K562 (cell line): ENCODE measurements around the gene GP1BB. TPM values are rescaled to one million over a fixed set of nuclear protein-coding genes. Genes with fewer than 3 reads are reported as not detected.
A peak's percentile ranks its signal among the peaks of the same experiment; 100 is the strongest.

Experiments
- ATAC-seq: fragments of 200-7000 bp; cut with Tn5 transposase; 3 replicates; pipeline ENCODE4 v1.9.1; 2020; ENCODE audit warnings: moderate library complexity
- BruUV-seq: library from RNA; stranded (reverse); fragments of 400-500 nt; replicated peaks from 2 replicates; lab custom pipeline; 2021; lab: Mats Ljungman, UMichigan
- CTCF ChIA-PET: fragments of 300-600 bp; formaldehyde crosslinking; extraction: SDS; loops from one replicate; lab custom pipeline; 2021; ENCODE audit warnings: low intra/inter-chr PET ratio; lab: Yijun Ruan, JAX
- POLR2A ChIA-PET: fragments of 300-600, 350-650 bp; sonication (Branson Sonifier 250); formaldehyde crosslinking; extraction: SDS; loops from one replicate; lab custom pipeline; 2021; ENCODE audit warnings: antibody characterized with exemption, inconsistent platforms; lab: Yijun Ruan, JAX
- DNase-seq, 4 experiments: peaks; one replicate each; pipeline versions ENCODE4 v3.0.0 to v3.0.0-alpha.2; 2011 to 2018; ENCODE audit warnings: low spot score in 3 of 4, mixed read lengths in 3 of 4; ENCODE audit errors: extremely low read depth in 1 of 4
- FAIRE-seq: peaks from 2 replicates; lab custom pipeline; 2011; peaks lifted over from hg19 to GRCh38; lab: Jason Lieb, UNC
- H2AFZ ChIP-seq: 2 replicates; pipeline ENCODE4 v1.6.0; 2011; ENCODE audit warnings: low read depth, low read length, control low read depth, inconsistent platforms
- H3K27ac ChIP-seq: fragments of 200-600 bp; 3 replicates; pipeline ENCODE4 v1.8.0; 2011; ENCODE audit warnings: low read depth, mild to moderate bottlenecking, control low read depth, inconsistent platforms, low read length, moderate library complexity, mixed read lengths; ENCODE audit errors: extremely low read depth
- H3K27me3 ChIP-seq, 2 experiments: fragments of 300-600 bp in 1 of 2; 2 replicates in 1 of 2; 3 replicates in 1 of 2; pipeline versions ENCODE4 v1.6.0 to v1.8.0; 2011; ENCODE audit warnings: inconsistent platforms in 2 of 2, low read length in 2 of 2, mild to moderate bottlenecking in 1 of 2, mixed read lengths in 1 of 2, moderate library complexity in 1 of 2; ENCODE audit not compliant: control insufficient read depth in 2 of 2, insufficient read depth in 2 of 2
- H3K36me3 ChIP-seq: fragments of 300-600 bp; 3 replicates; pipeline ENCODE4 v1.8.0; 2011; ENCODE audit warnings: mild to moderate bottlenecking, low read length, inconsistent platforms; ENCODE audit not compliant: control insufficient read depth, insufficient read depth
- H3K4me1 ChIP-seq, 2 experiments: fragments of 200-600 bp in 1 of 2; replicated peaks in 1 of 2; 2 replicates in 1 of 2; 3 replicates in 1 of 2; pipeline versions ENCODE4 v1.5.1 to v1.8.0; 2011; ENCODE audit warnings: inconsistent platforms in 2 of 2, low read length in 2 of 2, mild to moderate bottlenecking in 1 of 2, mixed read lengths in 1 of 2, moderate library complexity in 1 of 2; ENCODE audit not compliant: control insufficient read depth in 2 of 2, insufficient read depth in 2 of 2
- H3K4me2 ChIP-seq: 2 replicates; pipeline ENCODE4 v1.6.1; 2011; ENCODE audit warnings: low read length, control low read depth, inconsistent platforms, mixed read lengths; ENCODE audit not compliant: insufficient read depth
- H3K4me3 ChIP-seq: fragments of 200-600 bp; sonication (generic), shearing (Covaris generic); 2 replicates; pipeline ENCODE4 v1.5.1; 2016; ENCODE audit warnings: control low read depth, inconsistent platforms
- H3K79me2 ChIP-seq: fragments of 200-600 bp; 3 replicates; pipeline ENCODE4 v1.8.0; 2011; ENCODE audit warnings: low read length, inconsistent platforms; ENCODE audit not compliant: control insufficient read depth, insufficient read depth
- H3K9ac ChIP-seq, 2 experiments: 2 replicates each; pipeline versions ENCODE4 v1.6.0 to v1.6.1; 2011; ENCODE audit warnings: low read depth in 2 of 2, low read length in 2 of 2, control low read depth in 1 of 2, inconsistent platforms in 1 of 2, mild to moderate bottlenecking in 1 of 2, mixed read lengths in 1 of 2; ENCODE audit not compliant: insufficient read depth in 1 of 2
- H3K9me1 ChIP-seq: one replicate; pipeline ENCODE4 v1.6.0; 2011; ENCODE audit warnings: inconsistent platforms, mild to moderate bottlenecking, low read length, moderate library complexity; ENCODE audit not compliant: control insufficient read depth, insufficient read depth
- H3K9me3 ChIP-seq: replicated peaks from 2 replicates; pipeline ENCODE4 v1.5.1; 2011; ENCODE audit warnings: low read depth, low read length, inconsistent platforms; ENCODE audit not compliant: control insufficient read depth, insufficient read depth
- H4K20me1 ChIP-seq: replicated peaks from 2 replicates; pipeline ENCODE4 v1.6.1; 2011; ENCODE audit warnings: low read length, inconsistent platforms, mixed read lengths; ENCODE audit not compliant: control insufficient read depth, insufficient read depth
- CBX2 ChIP-seq: fragments of 200-600 bp; sonication (generic); IDR thresholded peaks from one replicate; pipeline ENCODE4 v1.6.1; 2012; ENCODE audit warnings: mild to moderate bottlenecking, low read length, inconsistent platforms; ENCODE audit not compliant: insufficient read depth, poor library complexity, severe bottlenecking
- CREBBP ChIP-seq: IDR thresholded peaks from one replicate; pipeline ENCODE4 v1.6.1; 2012; ENCODE audit warnings: low read depth, mild to moderate bottlenecking, control low read depth, inconsistent platforms, low read length
- DACH1 ChIP-seq: fragments of 450-650 bp; IDR thresholded peaks from 2 replicates; pipeline ENCODE4 v1.6.1; 2018; ENCODE audit not compliant: partially characterized antibody
- DDX20 ChIP-seq: fragments of 450-650 bp; IDR thresholded peaks from 2 replicates; pipeline ENCODE4 v1.6.1; 2016; ENCODE audit warnings: missing genetic modification characterization, low read depth, mild to moderate bottlenecking, missing compliant biosample characterization, moderate library complexity
- FOXA3 ChIP-seq, 2 experiments: fragments of 450-650 bp in 1 of 2; sonication (generic) in 1 of 2; formaldehyde crosslinking; IDR thresholded peaks in 1 of 2; conservative IDR thresholded peaks in 1 of 2; 2 replicates each; pipeline versions ENCODE4 v1.4.0 to v1.8.0; 2020 to 2022; ENCODE audit warnings: mild to moderate bottlenecking in 2 of 2, missing genetic modification reagents in 1 of 2
- GABPB2 ChIP-seq: fragments of 250-450 bp; sonication (Bioruptor Pico); conservative IDR thresholded peaks from 2 replicates; pipeline ENCODE4 v1.5.1; 2021; ENCODE audit warnings: mild to moderate bottlenecking
- GMEB1 ChIP-seq: fragments of 250-450 bp; sonication (Bioruptor Pico); IDR thresholded peaks from 2 replicates; pipeline ENCODE4 v1.4.0; 2020; ENCODE audit warnings: mild to moderate bottlenecking
- HDAC2 ChIP-seq: fragments of 450-650 bp; IDR thresholded peaks from 2 replicates; pipeline ENCODE4 v1.6.1; 2016; ENCODE audit warnings: mild to moderate bottlenecking
- KDM1A ChIP-seq, 2 experiments: fragments of 450-650 bp; IDR thresholded peaks; 2 replicates each; pipeline ENCODE4 v1.6.1; 2016; ENCODE audit warnings: mild to moderate bottlenecking in 2 of 2
- MBD2 ChIP-seq: sonication (generic); IDR thresholded peaks from 2 replicates; pipeline ENCODE4 v1.6.1; 2016; ENCODE audit warnings: low read depth, borderline replicate concordance
- MTA3 ChIP-seq: fragments of 450-650 bp; formaldehyde crosslinking; IDR thresholded peaks from 2 replicates; pipeline ENCODE4 v1.6.1; 2017; ENCODE audit warnings: mild to moderate bottlenecking, borderline replicate concordance
- MTF1 ChIP-seq: fragments of 250-450 bp; sonication (Bioruptor Pico); IDR thresholded peaks from 2 replicates; pipeline ENCODE4 v1.9.0; 2021; ENCODE audit warnings: moderate library complexity, mild to moderate bottlenecking, inconsistent platforms, borderline replicate concordance
- NR4A1 ChIP-seq, 2 experiments: fragments of 250-450 bp in 1 of 2; fragments of 450-650 bp in 1 of 2; sonication (Bioruptor Pico) in 1 of 2; IDR thresholded peaks; 2 replicates each; pipeline versions ENCODE4 v1.4.0 to v1.6.1; 2016 to 2020; ENCODE audit warnings: mild to moderate bottlenecking in 2 of 2, missing compliant biosample characterization in 1 of 2, missing genetic modification characterization in 1 of 2, moderate library complexity in 1 of 2
- ZNF316 ChIP-seq: fragments of 450-650 bp; IDR thresholded peaks from 2 replicates; pipeline ENCODE4 v1.6.1; 2016
- WGBS: fragments of 100-300 bp; shearing (Covaris generic); methylation state at CpG from one replicate; pipeline ENCODE4 v1.1.6; 2016; ENCODE audit warnings: low coverage, mixed read lengths; ENCODE audit not compliant: insufficient coverage; ENCODE audit errors: missing lambda C conversion rate; 5-methylcytosine and 5-hydroxymethylcytosine counted together
- in situ Hi-C: fragments of 300-500 bp; cut with MboI; formaldehyde crosslinking; loops from 4 replicates; pipeline ENCODE4 v1.15.0; 2018; ENCODE audit warnings: inconsistent platforms, mixed read lengths
- intact Hi-C: fragments of 100-400 bp; cut with micrococcal nuclease; formaldehyde crosslinking; loops from 2 replicates; pipeline ENCODE4 v1.14.2; 2022
- polyA plus RNA-seq, 8 experiments: library from polyadenylated mRNA; depleted of rRNA in 4 of 8; stranded (reverse) in 5 of 8; unstranded in 3 of 8; fragments of >200 nt; fragmentation: Nextera tagmentation in 2 of 8; fragmentation: Illumina TruSeq in 1 of 8; extraction: Ambion mirVana in 2 of 8; extraction: Trizol in 1 of 8; gene quantifications; 2 replicates each; pipeline versions ENCODE4 v1.2.1 to v1.2.3, GENCODE V29; 2011 to 2014; ENCODE audit warnings: inconsistent platforms in 1 of 8, missing spikeins in 1 of 8
- total RNA-seq, 7 experiments: library from RNA; depleted of rRNA in 6 of 7; stranded (reverse); fragments of >200 nt in 6 of 7; fragmentation: Illumina TruSeq in 2 of 7; extraction: Trizol in 2 of 7; gene quantifications; 2 replicates each; pipeline versions ENCODE4 v1.2.1 to v1.2.3, GENCODE V29; 2011 to 2021; ENCODE audit warnings: low replicate concordance in 1 of 7
- TF ChIP-seq, protein P1 (sequence below): fragments of 450-650 bp; IDR thresholded peaks from 2 replicates; pipeline ENCODE4 v1.6.1; 2016; ENCODE audit warnings: missing biosample characterization, missing genetic modification characterization
- TF ChIP-seq, protein P2 (sequence below): fragments of 200-800 bp; sonication (Bioruptor generic); IDR thresholded peaks from 2 replicates; pipeline ENCODE4 v1.6.1; 2017; ENCODE audit warnings: missing genetic modification characterization, missing compliant biosample characterization

GP1BB gene
- total and polyA plus RNA-seq, 9 of the 15 experiments (the other 6 are each of a cell fraction or from before 2014, with no cell fraction given), result 0.69 to 162 (median 2.8) TPM

GRCh38 chr22:19691721-19692341 lies 31.5 kb upstream of the GP1BB start:
- Histone ChIP-seq H3K4me1 (peaks cover 24 to 58% of the 10 kb centered on the region in 2 experiments; a peak in 4 of 5 replicates), H3K36me3 (no peaks in the 10 kb centered on the region), H3K4me3 (peak overlapping the region; percentile 3; the same call in 1 of the 2 replicates), H3K27me3 (peaks cover 21 to 40% of the 10 kb centered on the region in 2 experiments), H3K79me2 (no peaks in the 10 kb centered on the region), H4K20me1 (no peaks in the 10 kb centered on the region), H3K9me1 (no peaks in the 10 kb centered on the region), H3K9ac (peak overlapping the region; percentile 60 to 86), H2AFZ (peak overlapping the region; percentile 93), H3K4me2 (peak overlapping the region; percentile 82), H3K9me3 (no peaks in the 10 kb centered on the region), H3K27ac (peak overlapping the region; percentile 47)
- ChIA-PET CTCF (interaction anchor here (0.5 to 0.9 kb wide), 4 partner anchors 26 to 725 kb away, joined by 3 to 6 read pairs (median 4); no protein-coding TSS in a partner anchor), POLR2A (interaction anchor here (0.6 to 4.3 kb wide), 21 partner anchors 10 to 581 kb away, joined by 3 to 52 read pairs (median 4); no protein-coding TSS in a partner anchor)
- ATAC-seq (peak; percentile 79), DNase-seq (peak; percentile 85 to 93 (median 92)), FAIRE-seq (peak; percentile 84)
- no TSS peak for BruUV-seq
- in situ Hi-C loops (no loop called here), intact Hi-C loops (no loop called here)
- WGBS, result 12% methylated on average over 19 of the region's 19 CpGs
- TF ChIP-seq DDX20 (no peak), CREBBP (no peak), MTF1 (CRISPR knock-in tag) (no peak), KDM1A (IDR thresholded peaks at IDR 0.05) (no peak), CBX2 (no peak), NR4A1 (CRISPR knock-in tag; IDR thresholded peaks at IDR 0.05) (no peak), NR4A1 (tag; IDR thresholded peaks at IDR 0.05) (no peak), FOXA3 (CRISPR knock-in tag; conservative IDR thresholded peaks at IDR 0.05 in 1 of 2, IDR thresholded peaks at IDR 0.05 in 1 of 2) (no peak), GABPB2 (0 out of 2 replicates have a peak, but pooled peaks have one; percentile 68), MTA3 (peak; percentile 94), HDAC2 (peak; percentile 80; the same call in 1 of the 2 replicates), ZNF316 (peak; percentile 92), MBD2 (no peak), GMEB1 (CRISPR knock-in tag) (no peak), DACH1 (no peak)
- TF ChIP-seq, protein P1, sequence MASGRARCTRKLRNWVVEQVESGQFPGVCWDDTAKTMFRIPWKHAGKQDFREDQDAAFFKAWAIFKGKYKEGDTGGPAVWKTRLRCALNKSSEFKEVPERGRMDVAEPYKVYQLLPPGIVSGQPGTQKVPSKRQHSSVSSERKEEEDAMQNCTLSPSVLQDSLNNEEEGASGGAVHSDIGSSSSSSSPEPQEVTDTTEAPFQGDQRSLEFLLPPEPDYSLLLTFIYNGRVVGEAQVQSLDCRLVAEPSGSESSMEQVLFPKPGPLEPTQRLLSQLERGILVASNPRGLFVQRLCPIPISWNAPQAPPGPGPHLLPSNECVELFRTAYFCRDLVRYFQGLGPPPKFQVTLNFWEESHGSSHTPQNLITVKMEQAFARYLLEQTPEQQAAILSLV, result no peak
- TF ChIP-seq, protein P2, sequence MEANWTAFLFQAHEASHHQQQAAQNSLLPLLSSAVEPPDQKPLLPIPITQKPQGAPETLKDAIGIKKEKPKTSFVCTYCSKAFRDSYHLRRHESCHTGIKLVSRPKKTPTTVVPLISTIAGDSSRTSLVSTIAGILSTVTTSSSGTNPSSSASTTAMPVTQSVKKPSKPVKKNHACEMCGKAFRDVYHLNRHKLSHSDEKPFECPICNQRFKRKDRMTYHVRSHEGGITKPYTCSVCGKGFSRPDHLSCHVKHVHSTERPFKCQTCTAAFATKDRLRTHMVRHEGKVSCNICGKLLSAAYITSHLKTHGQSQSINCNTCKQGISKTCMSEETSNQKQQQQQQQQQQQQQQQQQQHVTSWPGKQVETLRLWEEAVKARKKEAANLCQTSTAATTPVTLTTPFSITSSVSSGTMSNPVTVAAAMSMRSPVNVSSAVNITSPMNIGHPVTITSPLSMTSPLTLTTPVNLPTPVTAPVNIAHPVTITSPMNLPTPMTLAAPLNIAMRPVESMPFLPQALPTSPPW (CRISPR knock-in tag), result peak; percentile 72; the same call in 1 of the 2 replicates
